Body of pancreas (tissue), 4 donors: Measurements from ENCODE around the gene CCL13.

ENCODE experiments used
- POLR2A ChIP-seq, 3 donors: fragments of 450-650 bp; IDR thresholded peaks; one replicate each; pipeline ENCODE4 v1.6.1; 2016; ENCODE audit warnings: antibody characterized with exemption in 3 of 3, mild to moderate bottlenecking in 2 of 3
- TF ChIP-seq, protein P1 (sequence below), 7 experiments: fragments of 450-650 bp in 4 of 7; fragments of 200-600 bp in 3 of 7; sonication (generic) in 3 of 7; IDR thresholded peaks; one replicate each; pipeline ENCODE4 v1.5.1; 2016 to 2019; ENCODE audit warnings: antibody characterized with exemption in 7 of 7

DNA sequence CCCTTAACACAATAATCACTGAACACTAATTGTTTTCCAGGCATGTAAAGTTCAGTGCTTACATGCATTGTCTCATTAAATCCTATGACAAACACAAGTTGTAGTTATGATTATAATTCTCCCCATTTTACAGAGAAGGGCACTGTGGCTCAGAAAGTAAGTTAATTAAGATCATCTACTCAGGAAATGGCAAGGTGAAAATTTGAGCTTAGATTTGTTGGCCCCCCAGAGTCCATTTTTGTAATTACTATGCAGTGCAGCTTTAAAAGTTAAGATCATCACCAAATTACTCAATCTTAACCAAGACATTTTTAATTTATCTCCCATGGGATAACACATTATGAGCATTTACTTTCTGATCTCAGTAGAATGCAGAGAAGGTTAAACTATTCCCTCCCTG is 41.0 kb downstream of the CCL13 start:
- TF ChIP-seq, protein P1, sequence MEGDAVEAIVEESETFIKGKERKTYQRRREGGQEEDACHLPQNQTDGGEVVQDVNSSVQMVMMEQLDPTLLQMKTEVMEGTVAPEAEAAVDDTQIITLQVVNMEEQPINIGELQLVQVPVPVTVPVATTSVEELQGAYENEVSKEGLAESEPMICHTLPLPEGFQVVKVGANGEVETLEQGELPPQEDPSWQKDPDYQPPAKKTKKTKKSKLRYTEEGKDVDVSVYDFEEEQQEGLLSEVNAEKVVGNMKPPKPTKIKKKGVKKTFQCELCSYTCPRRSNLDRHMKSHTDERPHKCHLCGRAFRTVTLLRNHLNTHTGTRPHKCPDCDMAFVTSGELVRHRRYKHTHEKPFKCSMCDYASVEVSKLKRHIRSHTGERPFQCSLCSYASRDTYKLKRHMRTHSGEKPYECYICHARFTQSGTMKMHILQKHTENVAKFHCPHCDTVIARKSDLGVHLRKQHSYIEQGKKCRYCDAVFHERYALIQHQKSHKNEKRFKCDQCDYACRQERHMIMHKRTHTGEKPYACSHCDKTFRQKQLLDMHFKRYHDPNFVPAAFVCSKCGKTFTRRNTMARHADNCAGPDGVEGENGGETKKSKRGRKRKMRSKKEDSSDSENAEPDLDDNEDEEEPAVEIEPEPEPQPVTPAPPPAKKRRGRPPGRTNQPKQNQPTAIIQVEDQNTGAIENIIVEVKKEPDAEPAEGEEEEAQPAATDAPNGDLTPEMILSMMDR (IDR thresholded peaks at IDR 0.05) = no peak
- TF ChIP-seq POLR2A (IDR thresholded peaks at IDR 0.05) = no peak
